Endodermal cell (in vitro differentiated cells): Measurements from ENCODE around the gene CYP3A7. TPM values are rescaled to one million over a fixed set of nuclear protein-coding genes. Genes with fewer than 3 reads are reported as not detected.

ENCODE experiments used
- DNase-seq: peaks from one replicate; pipeline ENCODE4 v3.0.0-alpha.2; 2017
- H3K27ac ChIP-seq: 2 replicates; pipeline ENCODE4 v1.5.1; 2013; ENCODE audit warnings: mild to moderate bottlenecking, low read depth, low read length, moderate library complexity
- H3K27me3 ChIP-seq: 2 replicates; pipeline ENCODE4 v1.6.1; 2013; ENCODE audit warnings: mild to moderate bottlenecking, low read length, moderate library complexity; ENCODE audit not compliant: insufficient read depth, control insufficient read depth, poor library complexity, severe bottlenecking
- H3K36me3 ChIP-seq: 2 replicates; pipeline ENCODE4 v1.7.0; 2013; ENCODE audit warnings: mild to moderate bottlenecking, low read length, moderate library complexity; ENCODE audit not compliant: control insufficient read depth, insufficient read depth
- H3K4me1 ChIP-seq: one replicate; pipeline ENCODE4 v1.7.0; 2013; ENCODE audit warnings: low read length; ENCODE audit not compliant: control insufficient read depth, insufficient read depth
- H3K4me3 ChIP-seq: 2 replicates; pipeline ENCODE4 v1.5.1; 2013; ENCODE audit warnings: mild to moderate bottlenecking, low read length, moderate library complexity
- H3K9ac ChIP-seq: 2 replicates; pipeline ENCODE4 v1.6.1; 2013; ENCODE audit warnings: mild to moderate bottlenecking, low read length, moderate library complexity; ENCODE audit not compliant: poor library complexity, severe bottlenecking; ENCODE audit errors: extremely low read depth
- H3K9me3 ChIP-seq: 2 replicates; pipeline ENCODE4 v1.6.1; 2013; ENCODE audit warnings: mild to moderate bottlenecking, low read length, moderate library complexity; ENCODE audit not compliant: control insufficient read depth
- H3K27ac Mint-ChIP-seq: 2 replicates; pipeline ENCODE4 v1.8.0; 2020; ENCODE audit warnings: mixed read lengths
- H3K27me3 Mint-ChIP-seq: 2 replicates; pipeline ENCODE4 v1.8.0; 2021; ENCODE audit warnings: mild to moderate bottlenecking, mixed read lengths; ENCODE audit not compliant: insufficient read depth
- H3K36me3 Mint-ChIP-seq: 2 replicates; pipeline ENCODE4 v1.8.0; 2020; ENCODE audit warnings: low read depth, mixed read lengths
- H3K4me1 Mint-ChIP-seq: 2 replicates; pipeline ENCODE4 v1.8.0; 2020; ENCODE audit warnings: mixed read lengths
- H3K4me3 Mint-ChIP-seq: 2 replicates; pipeline ENCODE4 v1.8.0; 2020; ENCODE audit warnings: mild to moderate bottlenecking, moderate library complexity, mixed read lengths
- H3K9me3 Mint-ChIP-seq: 2 replicates; pipeline ENCODE4 v1.8.0; 2020; ENCODE audit warnings: mild to moderate bottlenecking, mixed read lengths
- CTCF ChIP-seq: fragments of 200-600 bp; sonication (generic); conservative IDR thresholded peaks from 2 replicates; pipeline ENCODE4 v1.5.0; 2021; ENCODE audit warnings: antibody characterized with exemption, mild to moderate bottlenecking
- WGBS, 2 experiments: methylation state at CpG; one replicate each; pipeline versions ENCODE4 v1.1.5 to v1.1.7; 2013; ENCODE audit warnings: missing lambda C conversion rate in 2 of 2, mixed read lengths in 1 of 2; ENCODE audit not compliant: insufficient coverage in 1 of 2, insufficient read length in 1 of 2; 5-methylcytosine and 5-hydroxymethylcytosine counted together
- long read RNA-seq, 4 experiments: library from polyadenylated mRNA in 2 of 4; library from RNA in 1 of 4; library from capped mRNA in 1 of 4; stranded (forward) in 3 of 4; unstranded in 1 of 4; transcript quantifications; one replicate each; pipeline ENCODE4 v2.0.0, GENCODE V29; 2020 to 2021; ENCODE audit warnings: inconsistent platforms in 1 of 4
- polyA plus RNA-seq, 2 experiments: library from polyadenylated mRNA; stranded (reverse); fragments of 50-300 nt; gene quantifications; one replicate each; pipeline ENCODE4 v1.2.3, GENCODE V29; 2013
- total RNA-seq, 2 donors: library from RNA; stranded (reverse); fragmentation: NEBNext Ultra II Directional in 1 of 2; extraction: Animal tissue kit (Norgen Biotek cat#: 25700) in 1 of 2; gene quantifications; 2 replicates in 1 of 2; 3 replicates in 1 of 2; pipeline ENCODE4 v1.2.1, GENCODE V29; 2021

CYP3A7 gene
- not detected for total RNA-seq
- not detected for polyA plus RNA-seq (2013, experiment 1 of 2)
- not detected for polyA plus RNA-seq (2013, experiment 2 of 2)
- long read RNA-seq, experiment 1, result 0 reads
- long read RNA-seq, experiment 2, result 0 reads
- long read RNA-seq, experiment 3, result 0 reads
- long read RNA-seq, experiment 4, result 0 reads

- no peak for TF ChIP-seq CTCF
- no peaks in the 10 kb centered on the region for H3K36me3 Mint-ChIP-seq
- Histone ChIP-seq H3K27ac (no peak within 1 kb of the TSS), H3K27me3 (no peaks in the 10 kb centered on the region), H3K4me3 (no peak within 1 kb of the TSS), H3K36me3 (no peaks in the 10 kb centered on the region), H3K9ac (no peak within 1 kb of the TSS), H3K9me3 (no peaks in the 10 kb centered on the region), H3K4me1 (no peaks in the 10 kb centered on the region)
- 97% methylated on average over 5 of the region's 5 CpGs; no CpG with 5 or more reads in 1 of the 2 experiments for WGBS, 2 experiments
- no peaks in the 10 kb centered on the region for H3K4me1 Mint-ChIP-seq
- no peak within 1 kb of the TSS for H3K27ac Mint-ChIP-seq
- H3K9me3 Mint-ChIP-seq, result no peaks in the 10 kb centered on the region
- no peak for DNase-seq
- no peaks in the 10 kb centered on the region for H3K27me3 Mint-ChIP-seq
- no peak within 1 kb of the TSS for H3K4me3 Mint-ChIP-seq
These were observed at the start of gene CYP3A7 for GRCh38 chr7:99734987-99735386. Gene CYP3A7, minus strand, starts transcription at chr7:99735196. Its CDS starts 103 bp downstream, at chr7:99735093.

GRCh38 chr7:99784007-99784406, 49.0 kb upstream of the CYP3A7 start, which contains the start of gene CYP3A4:
Gene CYP3A4, minus strand, starts transcription at chr7:99784184. Its CDS starts 103 bp downstream, at chr7:99784081.
- H3K4me1 ChIP-seq, result no peaks in the 10 kb centered on the region
- Mint-ChIP-seq H3K4me3 (no peak within 1 kb of the TSS), H3K27ac (no peak within 1 kb of the TSS), H3K27me3 (peaks cover 11% of the 10 kb centered on the region), H3K36me3 (no peaks in the 10 kb centered on the region), H3K4me1 (peaks cover 4% of the 10 kb centered on the region), H3K9me3 (peaks cover 2% of the 10 kb centered on the region)
- TF ChIP-seq CTCF, result no peak
- peaks cover 3% of the 10 kb centered on the region for H3K9me3 ChIP-seq
- no peaks in the 10 kb centered on the region for H3K36me3 ChIP-seq
- H3K9ac ChIP-seq, result no peak within 1 kb of the TSS
- H3K27ac ChIP-seq, result no peak within 1 kb of the TSS
- no peak for DNase-seq
- no peaks in the 10 kb centered on the region for H3K27me3 ChIP-seq
- no peak within 1 kb of the TSS for H3K4me3 ChIP-seq

- H3K27me3 Mint-ChIP-seq, result peaks cover 8% of the 10 kb centered on the region
- no peak overlapping the region for H3K27ac Mint-ChIP-seq
- 90 to 96% methylated on average over 3 to 5 of the region's 5 CpGs for WGBS, 2 experiments
- H3K27ac ChIP-seq, result no peak overlapping the region
- no peaks in the 10 kb centered on the region for H3K27me3 ChIP-seq
- no peaks in the 10 kb centered on the region for H3K36me3 Mint-ChIP-seq
- TF ChIP-seq CTCF, result peak; percentile 12
- H3K4me3 Mint-ChIP-seq, result no peak overlapping the region
- no peak overlapping the region for H3K4me3 ChIP-seq
- no peaks in the 10 kb centered on the region for H3K4me1 Mint-ChIP-seq
- no peak for DNase-seq
- H3K9me3 ChIP-seq, result peaks cover 3% of the 10 kb centered on the region
- no peak overlapping the region for H3K9ac ChIP-seq
- no peaks in the 10 kb centered on the region for H3K4me1 ChIP-seq
- no peaks in the 10 kb centered on the region for H3K36me3 ChIP-seq
- H3K9me3 Mint-ChIP-seq, result peaks cover 2% of the 10 kb centered on the region
These were observed 47.3 kb upstream of the CYP3A7 start for GRCh38 chr7:99782012-99782953.
